ENCODE data around the gene TPRG1L.

DNA sequence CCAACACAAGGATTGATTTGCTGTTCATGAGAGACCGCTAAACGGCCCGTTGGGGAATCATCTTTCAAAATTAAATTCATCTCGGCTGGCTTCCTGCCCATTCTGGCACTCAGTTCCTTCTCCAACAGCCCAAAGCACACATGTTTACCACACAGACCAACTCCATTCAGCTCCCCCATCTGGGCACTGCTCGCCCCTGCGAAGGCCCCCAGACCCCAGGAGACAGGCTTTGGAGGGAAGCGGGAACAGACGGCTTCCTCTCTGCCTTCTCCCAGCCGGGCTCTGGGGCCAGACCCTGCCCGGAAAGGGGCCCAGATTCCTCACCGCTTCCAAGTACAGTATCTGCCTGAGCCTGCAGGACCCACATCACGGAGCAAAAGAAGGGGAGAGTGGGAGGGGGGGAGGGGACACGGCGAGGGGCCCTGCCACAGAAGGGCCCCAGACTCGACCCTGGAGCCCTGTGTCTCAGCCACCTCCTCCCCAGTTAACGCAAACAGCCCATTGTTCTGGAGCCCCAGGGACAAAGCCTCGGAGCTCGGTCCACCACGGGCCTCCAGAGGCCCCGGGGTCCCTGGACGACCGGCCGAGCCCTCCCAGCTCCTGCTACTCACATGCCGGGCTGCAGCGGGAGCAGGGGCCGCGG, 14.2 kb upstream of the TPRG1L start:
- TF ChIP-seq, protein P1, sequence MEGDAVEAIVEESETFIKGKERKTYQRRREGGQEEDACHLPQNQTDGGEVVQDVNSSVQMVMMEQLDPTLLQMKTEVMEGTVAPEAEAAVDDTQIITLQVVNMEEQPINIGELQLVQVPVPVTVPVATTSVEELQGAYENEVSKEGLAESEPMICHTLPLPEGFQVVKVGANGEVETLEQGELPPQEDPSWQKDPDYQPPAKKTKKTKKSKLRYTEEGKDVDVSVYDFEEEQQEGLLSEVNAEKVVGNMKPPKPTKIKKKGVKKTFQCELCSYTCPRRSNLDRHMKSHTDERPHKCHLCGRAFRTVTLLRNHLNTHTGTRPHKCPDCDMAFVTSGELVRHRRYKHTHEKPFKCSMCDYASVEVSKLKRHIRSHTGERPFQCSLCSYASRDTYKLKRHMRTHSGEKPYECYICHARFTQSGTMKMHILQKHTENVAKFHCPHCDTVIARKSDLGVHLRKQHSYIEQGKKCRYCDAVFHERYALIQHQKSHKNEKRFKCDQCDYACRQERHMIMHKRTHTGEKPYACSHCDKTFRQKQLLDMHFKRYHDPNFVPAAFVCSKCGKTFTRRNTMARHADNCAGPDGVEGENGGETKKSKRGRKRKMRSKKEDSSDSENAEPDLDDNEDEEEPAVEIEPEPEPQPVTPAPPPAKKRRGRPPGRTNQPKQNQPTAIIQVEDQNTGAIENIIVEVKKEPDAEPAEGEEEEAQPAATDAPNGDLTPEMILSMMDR (conservative IDR thresholded peaks at IDR 0.05; ENCODE audit: low read depth, low read length), result no peak
- TF ChIP-seq EZH2 (IDR thresholded peaks at IDR 0.05; ENCODE audit: borderline replicate concordance, low read depth, low read length, poor library complexity, severe bottlenecking), result no peak
